HEK293T (cell line): ENCODE results near the gene EXOC4.

Experiments used
- CTCF ChIA-PET: fragments of 350-600 bp; formaldehyde crosslinking; extraction: SDS; loops from one replicate; lab custom pipeline; 2021; ENCODE audit warnings: antibody characterized with exemption, inconsistent platforms; lab: Yijun Ruan, JAX
- POLR2A ChIA-PET: fragments of 350-600 bp; formaldehyde crosslinking; extraction: SDS; loops from one replicate; lab custom pipeline; 2020; ENCODE audit warnings: antibody characterized with exemption, inconsistent platforms; lab: Yijun Ruan, JAX
- DNase-seq: peaks from one replicate; pipeline ENCODE4 v3.0.0; 2012; ENCODE audit warnings: mixed read lengths; ENCODE audit errors: extremely low spot score
- ARNT ChIP-seq: fragments of 450-650 bp; IDR thresholded peaks from 2 replicates; pipeline ENCODE4 v1.6.1; 2017; ENCODE audit warnings: mild to moderate bottlenecking
- BHLHE40 ChIP-seq: fragments of 450-650 bp; IDR thresholded peaks from 2 replicates; pipeline ENCODE4 v1.6.1; 2016; ENCODE audit warnings: mild to moderate bottlenecking, moderate library complexity, borderline replicate concordance
- CTBP1 ChIP-seq: fragments of 450-650 bp; IDR thresholded peaks from 2 replicates; pipeline ENCODE4 v1.6.1; 2016; ENCODE audit warnings: borderline replicate concordance
- ELF4 ChIP-seq: fragments of 450-650 bp; IDR thresholded peaks from 2 replicates; pipeline ENCODE4 v1.6.1; 2017; ENCODE audit warnings: antibody characterized with exemption
- FOXA1 ChIP-seq: fragments of 450-650 bp; IDR thresholded peaks from 2 replicates; pipeline ENCODE4 v1.6.1; 2016; ENCODE audit warnings: mild to moderate bottlenecking
- FOXK2 ChIP-seq: fragments of 450-650 bp; IDR thresholded peaks from 2 replicates; pipeline ENCODE4 v1.6.1; 2016; ENCODE audit warnings: mild to moderate bottlenecking
- FOXM1 ChIP-seq: fragments of 450-650 bp; IDR thresholded peaks from 2 replicates; pipeline ENCODE4 v1.6.1; 2017; ENCODE audit warnings: mild to moderate bottlenecking, borderline replicate concordance
- HDGF ChIP-seq: fragments of 450-650 bp; IDR thresholded peaks from 2 replicates; pipeline ENCODE4 v1.6.1; 2017; ENCODE audit warnings: antibody characterized with exemption, borderline replicate concordance
- L3MBTL2 ChIP-seq: fragments of 450-650 bp; conservative IDR thresholded peaks from 2 replicates; pipeline ENCODE4 v1.6.1; 2016; ENCODE audit warnings: mild to moderate bottlenecking
- LEF1 ChIP-seq: fragments of 450-650 bp; IDR thresholded peaks from 2 replicates; pipeline ENCODE4 v1.6.1; 2017; ENCODE audit warnings: mild to moderate bottlenecking, borderline replicate concordance
- NFRKB ChIP-seq: fragments of 450-650 bp; IDR thresholded peaks from 2 replicates; pipeline ENCODE4 v1.6.1; 2016; ENCODE audit warnings: mild to moderate bottlenecking, moderate library complexity
- PKNOX1 ChIP-seq: fragments of 450-650 bp; IDR thresholded peaks from 2 replicates; pipeline ENCODE4 v1.6.1; 2016
- SP1 ChIP-seq: fragments of 450-650 bp; IDR thresholded peaks from 2 replicates; pipeline ENCODE4 v1.6.1; 2017
- SUZ12 ChIP-seq: fragments of 450-650 bp; IDR thresholded peaks from 2 replicates; pipeline ENCODE4 v1.6.1; 2016; ENCODE audit warnings: mild to moderate bottlenecking
- TARDBP ChIP-seq: fragments of 450-650 bp; IDR thresholded peaks from 2 replicates; pipeline ENCODE4 v1.6.1; 2016
- ZNF384 ChIP-seq: fragments of 450-650 bp; IDR thresholded peaks from 2 replicates; pipeline ENCODE4 v1.6.1; 2016

Gene EXOC4

GRCh38 chr7:134048166-134048565 lies 795.3 kb downstream of the EXOC4 start:
- ChIA-PET CTCF (no interaction called here), POLR2A (no interaction called here)
- TF ChIP-seq CTBP1 (no peak), NFRKB (no peak)
- no peak for DNase-seq

GRCh38 chr7:134051020-134051419 lies 798.1 kb downstream of the EXOC4 start:
- ChIA-PET POLR2A (no interaction called here), CTCF (no interaction called here)
- DNase-seq, result no peak
- TF ChIP-seq NFRKB (no peak), SP1 (no peak), FOXK2 (no peak), ZNF384 (no peak), PKNOX1 (no peak), FOXM1 (no peak), BHLHE40 (no peak), ARNT (no peak), FOXA1 (no peak), CTBP1 (no peak), TARDBP (no peak), ELF4 (no peak), SUZ12 (no peak), HDGF (no peak), LEF1 (no peak), L3MBTL2 (no peak)

- CTCF ChIA-PET, result no interaction called here
- TF ChIP-seq SUZ12, result no peak
- no peak for TF ChIP-seq NFRKB
- no peak for TF ChIP-seq PKNOX1
- TF ChIP-seq FOXK2, result no peak
- no peak for TF ChIP-seq CTBP1
- TF ChIP-seq ELF4, result no peak
- TF ChIP-seq HDGF, result no peak
- no peak for TF ChIP-seq FOXM1
- no peak for DNase-seq
- POLR2A ChIA-PET, result no interaction called here
Measured at GRCh38 chr7:134056816-134057215, 803.9 kb downstream of the EXOC4 start.

GRCh38 chr7:134058521-134058920 lies 805.6 kb downstream of the EXOC4 start:
- no peak for DNase-seq
- POLR2A ChIA-PET, result no interaction called here
- TF ChIP-seq HDGF (no peak), NFRKB (no peak), FOXM1 (no peak), LEF1 (no peak), PKNOX1 (no peak), SP1 (no peak), CTBP1 (no peak), ZNF384 (no peak)
- CTCF ChIA-PET, result no interaction called here

GRCh38 chr7:134058980-134059379 lies 806.1 kb downstream of the EXOC4 start:
- ChIA-PET CTCF (no interaction called here), POLR2A (no interaction called here)
- no peak for DNase-seq
- no peak for TF ChIP-seq HDGF
- TF ChIP-seq ELF4, result no peak
- TF ChIP-seq TARDBP, result no peak
- no peak for TF ChIP-seq CTBP1

- no peak for TF ChIP-seq SP1
- no peak for TF ChIP-seq CTBP1
- TF ChIP-seq ELF4, result no peak
- no peak for TF ChIP-seq FOXM1
- TF ChIP-seq FOXK2, result no peak
- no peak for TF ChIP-seq FOXA1
- TF ChIP-seq PKNOX1, result no peak
- TF ChIP-seq BHLHE40, result no peak
- TF ChIP-seq TARDBP, result no peak
- TF ChIP-seq HDGF, result no peak
- no peak for TF ChIP-seq ZNF384
- TF ChIP-seq NFRKB, result no peak
- TF ChIP-seq ARNT, result no peak
- no peak for TF ChIP-seq LEF1
- TF ChIP-seq L3MBTL2, result no peak
- no peak for TF ChIP-seq SUZ12
- no peak for DNase-seq
- CTCF ChIA-PET, result no interaction called here
- POLR2A ChIA-PET, result no interaction called here
Measured at GRCh38 chr7:134059921-134060320, 807.0 kb downstream of the EXOC4 start.

GRCh38 chr7:134060874-134061273 lies 808.0 kb downstream of the EXOC4 start:
- DNase-seq, result no peak
- TF ChIP-seq L3MBTL2 (no peak), FOXA1 (no peak), SP1 (no peak), CTBP1 (no peak), SUZ12 (no peak), TARDBP (no peak), ZNF384 (no peak), PKNOX1 (no peak)
- ChIA-PET CTCF (interaction anchor here (0.7 kb wide), 1 partner anchor 10 kb away, joined by 3 read pairs; no protein-coding TSS in a partner anchor), POLR2A (no interaction called here)
